Muscle layer of duodenum (tissue), 2 donors: ENCODE data around the gene CEP76.

Experiments
- H3K27ac ChIP-seq: one replicate; pipeline ENCODE4 v1.7.0; 2013; ENCODE audit warnings: mild to moderate bottlenecking, low read length
- H3K27me3 ChIP-seq: one replicate; pipeline ENCODE4 v1.7.0; 2013; ENCODE audit warnings: low read depth, mild to moderate bottlenecking, control low read depth, low read length
- H3K36me3 ChIP-seq, 2 donors: one replicate each; pipeline ENCODE4 v1.7.0; 2013; ENCODE audit warnings: low read length in 2 of 2, control low read depth in 1 of 2, mild to moderate bottlenecking in 1 of 2; ENCODE audit not compliant: insufficient read depth in 2 of 2, control insufficient read depth in 1 of 2
- H3K4me1 ChIP-seq, 2 donors: one replicate each; pipeline ENCODE4 v1.7.0; 2013; ENCODE audit warnings: low read length in 2 of 2, mild to moderate bottlenecking in 2 of 2, control low read depth in 1 of 2, moderate library complexity in 1 of 2; ENCODE audit not compliant: insufficient read depth in 2 of 2, control insufficient read depth in 1 of 2
- H3K4me3 ChIP-seq, 2 donors: one replicate each; pipeline ENCODE4 v1.7.0; 2013; ENCODE audit warnings: low read length in 2 of 2, low read depth in 1 of 2, mild to moderate bottlenecking in 1 of 2
- H3K9me3 ChIP-seq, 2 donors: one replicate each; pipeline ENCODE4 v1.7.0; 2013; ENCODE audit warnings: low read length in 2 of 2, control low read depth in 1 of 2, mild to moderate bottlenecking in 1 of 2; ENCODE audit not compliant: control insufficient read depth in 1 of 2
- donor health status: healthy.

CEP76 gene

DNA sequence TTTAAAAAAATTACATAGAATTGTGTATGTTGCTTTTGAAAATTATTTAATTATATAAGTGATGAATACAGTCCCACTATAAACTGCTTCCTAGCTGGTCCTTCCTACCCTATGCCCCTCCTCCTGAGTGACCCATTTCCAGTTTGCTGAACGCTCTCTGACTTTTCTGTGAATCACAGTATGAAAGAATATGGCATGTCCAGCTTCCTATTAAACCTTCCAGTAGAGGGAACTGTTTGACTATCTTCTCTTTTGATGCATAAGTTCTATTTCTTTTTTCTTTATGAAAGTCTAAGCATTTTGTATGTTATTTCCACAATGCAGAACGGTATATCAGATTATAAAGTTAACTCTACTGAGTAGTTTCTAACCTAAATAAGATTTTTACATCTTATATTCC lies 41.6 kb upstream of the CEP76 start:
- no peak overlapping the region for H3K4me3 ChIP-seq
- no peaks in the 10 kb centered on the region for H3K36me3 ChIP-seq
- H3K27ac ChIP-seq = no peak overlapping the region
- no peaks in the 10 kb centered on the region for H3K4me1 ChIP-seq
- no peaks in the 10 kb centered on the region for H3K9me3 ChIP-seq
- H3K27me3 ChIP-seq = no peaks in the 10 kb centered on the region

DNA sequence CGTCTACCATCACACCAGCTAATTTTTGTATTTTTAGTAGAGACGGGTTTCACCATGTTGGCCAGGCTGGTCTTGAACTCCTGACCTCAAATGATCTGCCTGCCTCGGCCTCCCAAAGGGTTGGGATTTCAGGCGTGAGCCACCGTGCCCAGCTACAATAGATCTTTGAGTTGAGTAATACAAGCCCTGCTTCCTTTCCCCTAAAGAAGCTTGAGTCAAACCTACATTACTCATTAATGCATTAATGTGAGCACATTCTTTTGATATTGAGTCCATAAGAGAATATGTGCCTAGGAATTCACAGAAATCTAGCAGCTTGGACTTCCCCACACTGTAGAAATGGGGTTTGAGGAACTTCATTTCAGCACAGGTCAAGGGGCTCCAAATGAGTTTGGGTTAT lies 39.9 kb upstream of the CEP76 start:
- H3K27me3 ChIP-seq = no peaks in the 10 kb centered on the region
- no peak overlapping the region for H3K27ac ChIP-seq
- no peaks in the 10 kb centered on the region for H3K9me3 ChIP-seq
- H3K4me1 ChIP-seq = no peaks in the 10 kb centered on the region
- no peak overlapping the region for H3K4me3 ChIP-seq
- H3K36me3 ChIP-seq = no peaks in the 10 kb centered on the region

DNA sequence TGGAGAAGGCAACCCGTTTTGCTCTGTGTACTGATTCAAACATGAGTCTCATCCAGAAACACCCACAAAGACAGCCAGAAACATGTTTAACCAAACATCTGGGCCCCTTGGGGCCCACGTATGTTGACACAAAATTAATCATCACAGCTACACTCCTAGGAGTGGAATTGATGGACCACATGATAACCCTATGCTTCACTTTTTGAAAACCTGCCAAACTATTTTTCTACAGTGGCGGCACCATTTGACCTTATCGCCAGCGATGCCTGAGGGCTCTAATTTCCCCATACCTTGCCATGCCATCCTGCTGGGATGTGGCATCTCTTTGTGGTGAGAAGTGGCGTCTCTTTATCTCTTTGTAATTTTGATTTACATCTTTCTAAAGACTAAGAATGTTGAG lies 38.8 kb upstream of the CEP76 start:
- Histone ChIP-seq H3K4me3 (no peak overlapping the region), H3K4me1 (no peaks in the 10 kb centered on the region), H3K9me3 (no peaks in the 10 kb centered on the region), H3K27me3 (no peaks in the 10 kb centered on the region), H3K36me3 (no peaks in the 10 kb centered on the region), H3K27ac (no peak overlapping the region)

DNA sequence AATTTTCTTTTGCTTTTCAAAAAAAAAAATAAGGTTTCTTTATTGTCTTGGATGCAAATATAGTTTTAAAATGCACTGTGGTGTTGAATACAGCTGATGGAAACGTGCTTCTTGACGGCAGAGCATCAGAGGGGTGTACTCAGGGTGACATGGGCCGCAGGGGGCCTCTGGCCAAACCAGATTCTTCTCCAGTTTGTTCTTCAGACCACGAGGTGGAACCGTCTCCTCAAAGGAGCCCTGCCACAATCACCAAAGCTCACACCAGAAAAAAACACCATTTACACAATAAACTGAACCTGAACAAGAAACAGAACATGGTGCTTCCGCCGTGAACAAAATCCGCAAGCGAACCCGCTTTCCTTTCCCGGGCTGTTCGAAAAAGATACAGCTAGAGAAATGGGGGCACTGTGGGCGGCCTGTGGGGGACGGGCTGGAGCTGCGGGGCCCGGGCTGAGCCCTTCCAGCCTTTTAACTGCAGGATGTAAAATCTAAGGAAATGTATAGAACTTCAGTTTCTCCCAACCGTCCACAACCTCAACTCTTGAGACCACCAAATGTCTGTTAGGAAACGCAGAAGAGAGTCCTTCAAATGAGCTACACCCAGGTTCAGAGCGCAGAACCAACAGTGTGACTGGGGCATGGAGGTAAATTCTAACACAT lies 34.9 kb upstream of the CEP76 start:
- Histone ChIP-seq H3K9me3 (no peaks in the 10 kb centered on the region), H3K4me1 (no peaks in the 10 kb centered on the region), H3K27me3 (no peaks in the 10 kb centered on the region), H3K4me3 (no peak overlapping the region), H3K36me3 (no peaks in the 10 kb centered on the region), H3K27ac (no peak overlapping the region)

DNA sequence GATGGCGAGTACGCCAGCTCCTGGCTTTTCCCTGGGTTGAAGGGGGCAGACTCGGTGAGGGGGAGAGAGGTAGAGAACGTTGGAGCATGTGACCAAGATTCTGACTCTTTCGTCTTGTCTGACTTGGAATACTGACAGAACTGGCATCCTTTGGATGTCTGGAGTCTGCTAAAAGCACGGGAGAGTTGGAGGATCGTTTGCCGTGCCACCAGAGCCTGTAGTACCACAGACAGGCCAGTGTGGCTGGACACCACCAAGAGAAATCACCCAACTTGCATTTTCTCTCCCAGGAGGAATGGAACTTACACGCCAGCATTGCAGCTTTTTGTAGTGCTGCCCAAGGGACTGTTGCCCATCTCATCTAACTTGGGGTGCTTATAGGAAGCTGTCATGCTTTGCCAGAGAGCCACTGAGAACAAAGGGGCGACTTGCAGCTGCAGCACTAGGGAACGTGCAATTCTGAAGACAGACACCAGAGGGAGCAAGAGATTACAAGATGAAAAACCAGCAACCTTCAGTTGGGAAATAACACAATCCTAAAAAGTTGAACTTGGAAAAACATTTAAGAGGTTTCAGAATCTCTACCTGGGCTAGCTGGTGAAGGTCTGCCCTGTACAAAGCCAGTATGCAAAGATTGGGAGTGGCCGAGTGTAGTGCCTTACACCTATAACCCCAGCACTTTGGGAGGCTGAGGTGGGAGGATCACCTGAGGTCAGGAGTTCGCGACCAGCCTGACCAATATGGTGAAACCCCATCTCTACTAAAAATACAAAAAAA lies 24.4 kb upstream of the CEP76 start:
- Histone ChIP-seq H3K27ac (no peak overlapping the region), H3K36me3 (peaks cover 30 to 31% of the 10 kb centered on the region in 2 donors), H3K4me1 (no peaks in the 10 kb centered on the region), H3K4me3 (no peak overlapping the region), H3K27me3 (no peaks in the 10 kb centered on the region), H3K9me3 (no peaks in the 10 kb centered on the region)

DNA sequence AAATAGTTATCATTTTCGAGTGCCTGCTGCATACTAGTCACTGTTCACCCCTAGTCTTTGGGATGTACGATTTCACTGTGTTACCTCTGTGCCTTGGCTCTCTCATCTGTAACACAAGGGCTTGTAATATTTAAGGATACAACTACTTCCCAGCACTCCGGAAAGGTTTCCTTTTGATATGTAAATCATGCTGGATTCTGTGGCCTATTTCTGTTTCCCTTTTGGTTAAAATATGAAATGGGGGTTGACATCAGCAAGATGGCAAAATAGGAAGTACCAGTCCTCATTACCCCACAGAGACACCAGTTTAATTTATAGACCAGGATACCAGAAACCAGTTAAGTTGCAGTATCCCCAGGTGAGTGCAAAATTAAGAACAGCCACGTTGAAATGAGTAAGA lies 23.8 kb upstream of the CEP76 start:
- Histone ChIP-seq H3K4me3 (no peak overlapping the region), H3K9me3 (no peaks in the 10 kb centered on the region), H3K4me1 (no peaks in the 10 kb centered on the region), H3K36me3 (peaks cover 33 to 34% of the 10 kb centered on the region in 2 donors), H3K27me3 (no peaks in the 10 kb centered on the region), H3K27ac (no peak overlapping the region)

DNA sequence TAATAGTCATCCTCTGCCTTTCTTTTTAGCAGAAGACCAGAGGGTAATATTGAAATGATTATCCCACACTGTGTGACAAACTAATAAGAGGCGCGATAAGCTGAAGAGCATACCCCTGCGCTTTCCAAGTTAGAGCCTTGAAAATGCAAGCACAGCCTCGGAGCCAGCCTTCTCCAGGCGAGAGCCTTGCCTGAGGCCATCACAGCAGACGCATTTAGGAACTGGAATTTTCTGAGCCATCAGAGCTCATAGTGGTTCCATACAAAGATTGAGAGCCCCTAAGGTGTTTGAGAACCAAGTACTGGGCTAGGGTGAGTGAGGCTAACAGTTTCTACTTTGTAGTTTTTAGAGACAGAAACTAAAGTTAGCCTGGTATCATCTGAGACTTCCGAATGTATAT lies 20.2 kb upstream of the CEP76 start:
- H3K9me3 ChIP-seq = no peaks in the 10 kb centered on the region
- H3K4me3 ChIP-seq = no peak overlapping the region
- no peaks in the 10 kb centered on the region for H3K4me1 ChIP-seq
- no peaks in the 10 kb centered on the region for H3K27me3 ChIP-seq
- peaks cover 44% of the 10 kb centered on the region in 2 donors for H3K36me3 ChIP-seq
- H3K27ac ChIP-seq = no peak overlapping the region

DNA sequence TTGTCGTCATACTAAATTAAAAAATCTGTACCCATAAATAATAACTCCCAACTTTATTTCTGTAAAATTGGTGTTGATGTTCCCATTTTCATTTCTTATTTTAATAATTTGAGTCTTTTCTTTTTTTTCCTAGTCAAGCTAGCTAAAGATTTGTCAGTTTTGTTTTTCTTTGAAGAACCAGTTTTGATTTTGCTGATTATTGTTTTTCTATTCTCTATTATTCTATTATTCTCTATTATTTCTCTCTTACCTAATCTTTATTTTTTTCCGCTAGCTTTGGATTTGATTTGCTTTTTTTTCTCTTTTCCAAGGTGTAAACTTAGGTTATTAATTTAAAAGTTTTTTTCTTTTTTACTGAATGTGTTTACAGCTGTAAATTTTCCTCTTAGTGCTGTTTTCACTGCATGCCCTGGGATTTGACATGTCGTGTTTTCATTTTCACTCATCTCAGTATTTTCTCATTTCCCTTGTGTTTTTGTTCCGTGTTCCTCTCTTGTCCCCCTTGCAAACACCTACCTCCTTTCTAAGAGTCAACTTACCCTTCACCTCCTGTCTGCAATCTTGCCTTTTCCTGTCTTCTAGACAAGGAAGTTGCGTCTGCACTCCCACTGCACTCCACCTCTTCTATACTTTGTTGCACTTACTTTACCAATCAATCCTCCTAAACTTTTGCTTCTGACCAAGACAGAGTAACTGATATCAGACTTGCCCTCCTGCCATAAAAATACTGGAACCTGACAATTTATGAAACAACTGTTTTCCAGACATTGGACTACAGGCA lies 19.2 kb upstream of the CEP76 start:
- Histone ChIP-seq H3K36me3 (peaks cover 43 to 52% of the 10 kb centered on the region in 2 donors), H3K4me1 (no peaks in the 10 kb centered on the region), H3K27me3 (no peaks in the 10 kb centered on the region), H3K27ac (no peak overlapping the region), H3K9me3 (no peaks in the 10 kb centered on the region), H3K4me3 (no peak overlapping the region)

DNA sequence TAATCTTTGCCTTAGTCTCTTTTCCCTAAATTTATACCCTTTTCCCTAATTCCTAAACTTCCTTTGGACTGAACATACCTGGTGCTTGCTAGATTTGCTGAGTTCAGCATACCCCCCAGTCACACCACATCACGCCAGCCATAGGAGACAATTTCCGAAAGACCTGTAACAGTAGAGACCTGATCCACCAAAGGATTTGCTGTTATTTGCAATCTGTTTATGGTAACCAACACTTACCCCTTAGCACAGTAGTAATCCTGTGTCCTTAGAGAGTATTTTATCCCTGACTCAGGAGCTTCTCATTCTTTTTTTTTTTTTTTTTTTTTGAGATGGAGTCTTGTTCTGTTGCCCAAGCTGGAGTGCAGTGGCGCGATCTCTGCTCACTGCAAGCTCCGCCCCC lies 8.9 kb upstream of the CEP76 start:
- H3K27me3 ChIP-seq = no peaks in the 10 kb centered on the region
- no peak overlapping the region for H3K4me3 ChIP-seq
- no peaks in the 10 kb centered on the region for H3K4me1 ChIP-seq
- H3K27ac ChIP-seq = no peak overlapping the region
- H3K36me3 ChIP-seq = peaks cover 29 to 62% of the 10 kb centered on the region in 2 donors
- H3K9me3 ChIP-seq = no peaks in the 10 kb centered on the region

DNA sequence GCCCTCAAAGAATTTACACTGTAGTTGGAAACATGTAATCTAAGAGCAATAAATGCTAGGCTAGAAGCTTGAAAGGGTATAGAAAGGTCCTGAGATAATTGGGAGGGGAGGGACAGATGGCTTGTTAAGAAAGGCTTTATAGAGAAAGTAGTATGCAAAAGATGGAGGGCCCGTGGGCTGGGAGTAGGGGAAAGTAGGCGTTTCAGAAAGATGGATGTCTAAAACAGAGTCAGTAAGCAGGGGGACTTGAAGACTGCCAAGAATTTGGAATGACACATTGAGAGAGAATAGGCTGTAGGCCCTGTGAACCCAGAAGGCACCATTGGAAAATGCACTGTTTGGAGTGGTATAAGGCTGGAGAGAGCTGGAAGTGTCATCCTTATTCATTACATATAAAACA lies 1.1 kb upstream of the CEP76 start:
- no peaks in the 10 kb centered on the region for H3K9me3 ChIP-seq
- H3K27ac ChIP-seq = peak overlapping the region; percentile 93
- H3K4me3 ChIP-seq = peak overlapping the region; percentile 91 to 98
- peaks cover 8 to 24% of the 10 kb centered on the region in 2 donors for H3K36me3 ChIP-seq
- H3K4me1 ChIP-seq = peaks cover 0 to 24% of the 10 kb centered on the region in 2 donors
- no peaks in the 10 kb centered on the region for H3K27me3 ChIP-seq

DNA sequence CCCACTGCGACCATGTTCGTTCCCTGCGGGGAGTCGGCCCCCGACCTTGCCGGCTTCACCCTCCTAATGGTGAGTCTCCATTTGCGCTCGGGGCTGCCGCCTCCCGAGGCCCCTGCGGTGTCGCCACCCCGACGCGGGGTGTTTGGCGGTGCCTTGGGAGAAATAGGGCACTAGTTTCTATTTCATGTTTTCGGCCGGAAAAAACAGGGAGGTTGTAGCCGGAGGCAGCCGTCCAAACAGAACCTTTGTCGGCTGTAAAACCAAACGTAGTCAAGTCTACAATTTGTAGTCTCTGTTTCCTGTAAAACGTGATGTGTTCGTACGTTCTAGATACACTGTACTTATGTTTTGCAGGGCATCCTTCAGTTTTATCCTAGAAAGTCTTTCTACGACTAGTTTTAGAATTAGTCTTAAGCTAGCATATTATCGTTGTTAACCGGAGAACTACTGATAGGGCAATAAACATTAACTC lies 609 bp upstream of the CEP76 start:
- H3K9me3 ChIP-seq = no peaks in the 10 kb centered on the region

More for the DNA sequence above, 609 bp upstream of the CEP76 start:
- Histone ChIP-seq H3K4me1 (peaks cover 0 to 24% of the 10 kb centered on the region in 2 donors), H3K27me3 (no peaks in the 10 kb centered on the region), H3K36me3 (peaks cover 10 to 22% of the 10 kb centered on the region in 2 donors), H3K27ac (peak overlapping the region; percentile 93), H3K4me3 (peak overlapping the region; percentile 91 to 98)
